GM21515 (cell line): ENCODE data around the gene PRKCI.
"Not testable (repeated sequence)": the region's sequence is repeated elsewhere in the genome, so short reads cannot be mapped to it uniquely, and the experiment has no call there.

ENCODE experiments used
- ATAC-seq: cut with Tn5 transposase; IDR thresholded peaks from one replicate; pipeline ENCODE4 v1.9.1; 2021; ENCODE audit not compliant: unreplicated experiment

PRKCI gene

GRCh38 chr3:170338690-170339340, 116.6 kb downstream of the PRKCI start:
- ATAC-seq: no peak

GRCh38 chr3:170342273-170342672, 120.0 kb downstream of the PRKCI start:
- not testable (repeated sequence) for ATAC-seq

GRCh38 chr3:170343859-170344258, 121.6 kb downstream of the PRKCI start:
- ATAC-seq: not testable (repeated sequence)

GRCh38 chr3:170344971-170345370, 122.7 kb downstream of the PRKCI start:
- ATAC-seq: no peak

- no peak for ATAC-seq
Measured at GRCh38 chr3:170346481-170347392, 124.5 kb downstream of the PRKCI start.

GRCh38 chr3:170350515-170351413, 128.5 kb downstream of the PRKCI start:
- ATAC-seq: no peak

GRCh38 chr3:170352936-170353335, 130.7 kb downstream of the PRKCI start:
- ATAC-seq: no peak

GRCh38 chr3:170353485-170353884, 131.3 kb downstream of the PRKCI start:
- no peak for ATAC-seq

GRCh38 chr3:170354760-170355159, 132.5 kb downstream of the PRKCI start:
- no peak for ATAC-seq
